Caco-2 (cell line): Measurements from ENCODE around the gene NTSR2. TPM values are rescaled to one million over a fixed set of nuclear protein-coding genes. Genes with fewer than 3 reads are reported as not detected.

ENCODE experiments used
- BruUV-seq: library from RNA; stranded (reverse); fragments of 400-500 nt; replicated peaks from 2 replicates; lab custom pipeline; 2021; lab: Mats Ljungman, UMichigan
- CTCF ChIA-PET: fragments of 300-600 bp; sonication (Branson Sonifier 250); formaldehyde crosslinking; loops from one replicate; lab custom pipeline; 2022; ENCODE audit warnings: antibody characterized with exemption; lab: Charles Lee
- POLR2A ChIA-PET: fragments of 300-600 bp; sonication (Branson Sonifier 250); formaldehyde crosslinking; loops from one replicate; lab custom pipeline; 2022; ENCODE audit warnings: antibody characterized with exemption; lab: Charles Lee
- DNase-seq, 2 experiments: peaks; one replicate each; pipeline versions ENCODE4 v3.0.0 to v3.0.0-alpha.2; 2020 to 2022
- H3K27me3 ChIP-seq: replicated peaks from 2 replicates; pipeline ENCODE4 v1.6.0; 2011; ENCODE audit warnings: low read length; ENCODE audit not compliant: control insufficient read depth, insufficient read depth
- H3K36me3 ChIP-seq: 2 replicates; pipeline ENCODE4 v1.5.1; 2011; ENCODE audit warnings: low read length; ENCODE audit not compliant: control insufficient read depth, insufficient read depth
- H3K4me1 ChIP-seq: fragments of 250-450 bp; sonication (Bioruptor Pico); 2 replicates; pipeline ENCODE4 v1.5.1; 2020; ENCODE audit warnings: mild to moderate bottlenecking
- H3K4me3 ChIP-seq: 2 replicates; pipeline ENCODE4 v1.5.1; 2011; ENCODE audit warnings: low read depth, mild to moderate bottlenecking, control low read depth, low read length
- H3K9me3 ChIP-seq: fragments of 250-450 bp; sonication (Bioruptor Pico); 2 replicates; pipeline ENCODE4 v1.5.1; 2020; ENCODE audit warnings: mild to moderate bottlenecking, moderate library complexity
- H3K27ac Mint-ChIP-seq: one replicate; pipeline ENCODE4 v1.8.0; 2022; ENCODE audit warnings: mixed read lengths; ENCODE audit not compliant: unreplicated experiment
- H3K27me3 Mint-ChIP-seq: one replicate; pipeline ENCODE4 v1.8.0; 2022; ENCODE audit warnings: mixed read lengths; ENCODE audit not compliant: insufficient read depth, unreplicated experiment
- H3K36me3 Mint-ChIP-seq: one replicate; pipeline ENCODE4 v1.8.0; 2022; ENCODE audit warnings: mild to moderate bottlenecking, mixed read lengths; ENCODE audit not compliant: insufficient read depth, unreplicated experiment
- H3K4me1 Mint-ChIP-seq: one replicate; pipeline ENCODE4 v1.8.0; 2022; ENCODE audit warnings: low read depth, mixed read lengths; ENCODE audit not compliant: unreplicated experiment
- H3K4me3 Mint-ChIP-seq: one replicate; pipeline ENCODE4 v1.8.0; 2022; ENCODE audit warnings: mild to moderate bottlenecking, moderate library complexity, mixed read lengths; ENCODE audit not compliant: unreplicated experiment
- H3K9me3 Mint-ChIP-seq: one replicate; pipeline ENCODE4 v1.8.0; 2022; ENCODE audit warnings: mixed read lengths; ENCODE audit not compliant: unreplicated experiment
- intact Hi-C: fragments of 100-400 bp; cut with micrococcal nuclease; formaldehyde crosslinking; loops from one replicate; pipeline ENCODE4 v1.10.0; 2022; ENCODE audit not compliant: unreplicated experiment
- total RNA-seq: library from RNA; stranded (reverse); gene quantifications from 2 replicates; pipeline ENCODE4 v1.2.3, GENCODE V29; 2022
- TF ChIP-seq, protein P1 (sequence below), 2 experiments: fragments of 200-600 bp in 1 of 2; IDR thresholded peaks; 1 replicate in 1 of 2; 2 replicates in 1 of 2; pipeline versions ENCODE4 v1.5.1 to v1.8.0; 2011 to 2022; ENCODE audit warnings: antibody characterized with exemption in 1 of 2, control low read depth in 1 of 2, inconsistent platforms in 1 of 2, low read depth in 1 of 2, low read length in 1 of 2, mild to moderate bottlenecking in 1 of 2, moderate library complexity in 1 of 2; ENCODE audit not compliant: insufficient read depth in 1 of 2, severe bottlenecking in 1 of 2, unreplicated experiment in 1 of 2

NTSR2 gene
- total RNA-seq, 1 experiment from 2014 or later: not detected

DNA sequence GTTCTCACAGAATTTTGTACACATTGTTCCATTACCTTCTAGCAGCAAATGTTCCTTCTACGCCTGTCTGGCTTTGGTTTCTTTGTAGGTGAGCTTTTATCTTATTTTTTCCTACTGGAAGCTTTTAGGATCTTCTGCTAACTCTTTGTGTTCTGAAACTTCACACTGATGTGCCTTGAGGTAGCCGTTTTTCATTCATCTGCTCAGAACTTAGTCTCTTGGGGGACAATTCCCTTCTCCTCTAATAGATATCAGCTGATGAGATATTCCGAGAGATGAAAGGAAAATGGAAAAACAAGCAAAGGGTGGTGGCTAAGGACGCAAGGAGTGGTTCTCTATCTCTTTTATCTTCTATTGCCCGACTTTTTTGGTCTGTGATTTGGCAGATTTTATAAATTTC is 48.6 kb upstream of the NTSR2 start:
- intact Hi-C loops: no loop called here
- ChIA-PET CTCF (interaction anchor here (0.8 to 1.6 kb wide), 2 partner anchors 20 to 27 kb away, joined by 3 to 4 read pairs; no protein-coding TSS in a partner anchor), POLR2A (no interaction called here)
- TF ChIP-seq, protein P1, sequence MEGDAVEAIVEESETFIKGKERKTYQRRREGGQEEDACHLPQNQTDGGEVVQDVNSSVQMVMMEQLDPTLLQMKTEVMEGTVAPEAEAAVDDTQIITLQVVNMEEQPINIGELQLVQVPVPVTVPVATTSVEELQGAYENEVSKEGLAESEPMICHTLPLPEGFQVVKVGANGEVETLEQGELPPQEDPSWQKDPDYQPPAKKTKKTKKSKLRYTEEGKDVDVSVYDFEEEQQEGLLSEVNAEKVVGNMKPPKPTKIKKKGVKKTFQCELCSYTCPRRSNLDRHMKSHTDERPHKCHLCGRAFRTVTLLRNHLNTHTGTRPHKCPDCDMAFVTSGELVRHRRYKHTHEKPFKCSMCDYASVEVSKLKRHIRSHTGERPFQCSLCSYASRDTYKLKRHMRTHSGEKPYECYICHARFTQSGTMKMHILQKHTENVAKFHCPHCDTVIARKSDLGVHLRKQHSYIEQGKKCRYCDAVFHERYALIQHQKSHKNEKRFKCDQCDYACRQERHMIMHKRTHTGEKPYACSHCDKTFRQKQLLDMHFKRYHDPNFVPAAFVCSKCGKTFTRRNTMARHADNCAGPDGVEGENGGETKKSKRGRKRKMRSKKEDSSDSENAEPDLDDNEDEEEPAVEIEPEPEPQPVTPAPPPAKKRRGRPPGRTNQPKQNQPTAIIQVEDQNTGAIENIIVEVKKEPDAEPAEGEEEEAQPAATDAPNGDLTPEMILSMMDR (IDR thresholded peaks at IDR 0.05; ENCODE audit: insufficient read depth in 1 of 2, low read depth in 1 of 2, low read length in 1 of 2, severe bottlenecking in 1 of 2, unreplicated experiment in 1 of 2): no peak
- H3K4me3 Mint-ChIP-seq: no peak overlapping the region
- H3K9me3 Mint-ChIP-seq: no peaks in the 10 kb centered on the region
- no peak overlapping the region for H3K27ac Mint-ChIP-seq
- no peaks in the 10 kb centered on the region for H3K27me3 ChIP-seq
- H3K4me1 Mint-ChIP-seq: no peaks in the 10 kb centered on the region
- no peaks in the 10 kb centered on the region for H3K9me3 ChIP-seq
- H3K27me3 Mint-ChIP-seq: peaks cover 5% of the 10 kb centered on the region
- no peaks in the 10 kb centered on the region for H3K36me3 Mint-ChIP-seq
- H3K4me3 ChIP-seq: no peak overlapping the region
- H3K36me3 ChIP-seq: no peaks in the 10 kb centered on the region
- peaks cover 4% of the 10 kb centered on the region; the same call in 1 of the 2 replicates for H3K4me1 ChIP-seq
- BruUV-seq: no TSS peak
- DNase-seq: no peak

DNA sequence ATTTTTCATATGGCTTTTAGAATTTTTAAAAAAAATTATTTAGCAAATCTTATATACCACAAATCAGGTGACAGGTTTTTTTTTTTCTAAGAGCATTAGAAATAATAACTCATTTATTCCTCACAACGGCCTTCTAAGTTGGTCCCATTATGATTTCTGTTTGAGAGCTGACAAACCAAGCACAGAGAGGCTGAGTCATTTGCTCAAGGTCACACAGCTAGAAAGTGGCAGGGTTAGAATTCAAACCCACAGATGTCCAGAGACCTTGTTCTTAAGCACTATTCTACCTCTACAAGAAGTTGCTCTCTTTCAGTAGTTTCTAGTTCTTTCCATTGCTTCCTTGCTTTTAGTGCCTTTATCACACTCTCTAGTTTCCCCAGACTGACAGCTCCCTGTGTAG is 47.6 kb upstream of the NTSR2 start:
- H3K4me1 Mint-ChIP-seq: no peaks in the 10 kb centered on the region

DNA sequence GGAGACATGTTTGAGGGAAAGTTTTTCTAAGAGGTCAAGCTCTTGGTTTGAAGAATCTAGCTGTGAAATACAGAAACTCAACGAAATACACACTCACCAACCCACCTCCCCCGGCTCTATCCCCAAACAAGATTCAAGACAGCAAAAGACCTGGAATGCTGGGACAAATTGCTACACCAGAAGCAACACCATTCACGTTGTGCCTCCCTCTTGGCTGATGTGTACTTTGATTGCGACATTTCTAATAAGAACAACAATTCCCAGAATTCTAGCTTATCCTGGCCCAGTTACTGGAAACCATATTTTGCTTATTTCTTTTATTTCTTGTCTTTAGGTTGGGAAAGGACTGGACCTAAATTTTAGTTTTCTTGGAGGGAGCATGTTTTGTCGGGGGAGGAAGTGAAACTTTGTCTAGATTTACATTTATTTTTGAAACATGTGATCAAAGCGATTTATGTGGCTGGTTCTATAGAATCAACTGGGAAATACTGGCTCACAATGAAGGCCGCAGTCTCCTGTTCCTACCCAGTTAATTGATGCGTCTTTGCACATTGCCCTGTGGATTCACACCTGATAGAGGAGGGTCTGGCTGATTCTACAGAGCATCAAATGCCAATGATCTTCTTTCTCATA is 46.8 kb upstream of the NTSR2 start:
- no peak overlapping the region for H3K27ac Mint-ChIP-seq
- CTCF ChIA-PET: no interaction called here

More for the DNA sequence above, 47.6 kb upstream of the NTSR2 start:
- ChIA-PET POLR2A (no interaction called here), CTCF (no interaction called here)
- DNase-seq: no peak
- TF ChIP-seq, protein P1 (IDR thresholded peaks at IDR 0.05; ENCODE audit: insufficient read depth in 1 of 2, low read depth in 1 of 2, low read length in 1 of 2, severe bottlenecking in 1 of 2, unreplicated experiment in 1 of 2): no peak
- BruUV-seq: no TSS peak
- Mint-ChIP-seq H3K9me3 (no peaks in the 10 kb centered on the region), H3K36me3 (no peaks in the 10 kb centered on the region), H3K4me3 (no peak overlapping the region), H3K27ac (no peak overlapping the region), H3K27me3 (peaks cover 5% of the 10 kb centered on the region)
- H3K4me3 ChIP-seq: no peak overlapping the region
- intact Hi-C loops: no loop called here
- H3K27me3 ChIP-seq: no peaks in the 10 kb centered on the region
- H3K4me1 ChIP-seq: peaks cover 4% of the 10 kb centered on the region; the same call in 1 of the 2 replicates
- H3K9me3 ChIP-seq: no peaks in the 10 kb centered on the region
- no peaks in the 10 kb centered on the region for H3K36me3 ChIP-seq

More for the DNA sequence above, 46.8 kb upstream of the NTSR2 start:
- no peaks in the 10 kb centered on the region for H3K4me1 Mint-ChIP-seq
- Histone ChIP-seq H3K4me1 (peaks cover 4% of the 10 kb centered on the region; the same call in 1 of the 2 replicates), H3K9me3 (no peaks in the 10 kb centered on the region), H3K27me3 (no peaks in the 10 kb centered on the region), H3K36me3 (no peaks in the 10 kb centered on the region), H3K4me3 (no peak overlapping the region)
- TF ChIP-seq, protein P1 (IDR thresholded peaks at IDR 0.05; ENCODE audit: insufficient read depth in 1 of 2, low read depth in 1 of 2, low read length in 1 of 2, severe bottlenecking in 1 of 2, unreplicated experiment in 1 of 2): no peak
- no TSS peak for BruUV-seq
- no peaks in the 10 kb centered on the region for H3K36me3 Mint-ChIP-seq
- DNase-seq: no peak
- H3K4me3 Mint-ChIP-seq: no peak overlapping the region
- no peaks in the 10 kb centered on the region for H3K9me3 Mint-ChIP-seq
- POLR2A ChIA-PET: no interaction called here
- intact Hi-C loops: no loop called here
- H3K27me3 Mint-ChIP-seq: peaks cover 5% of the 10 kb centered on the region
